OCI-LY7 (cell line): ENCODE results near the gene KCNK7.

Experiments used
- EZH2phosphoT487 ChIP-seq: fragments of 200-600 bp; sonication (generic); IDR thresholded peaks from 2 replicates; pipeline ENCODE4 v1.6.1; 2018; ENCODE audit warnings: low read depth, borderline replicate concordance, mild to moderate bottlenecking, mixed run types, antibody characterized with exemption, low read length, moderate library complexity, mixed read lengths
- TF ChIP-seq, protein P1 (sequence below): fragments of 200-600 bp; sonication (generic); conservative IDR thresholded peaks from 2 replicates; pipeline ENCODE4 v1.5.1; 2014; ENCODE audit warnings: mild to moderate bottlenecking, antibody characterized with exemption, low read length, moderate library complexity, mixed read lengths

DNA sequence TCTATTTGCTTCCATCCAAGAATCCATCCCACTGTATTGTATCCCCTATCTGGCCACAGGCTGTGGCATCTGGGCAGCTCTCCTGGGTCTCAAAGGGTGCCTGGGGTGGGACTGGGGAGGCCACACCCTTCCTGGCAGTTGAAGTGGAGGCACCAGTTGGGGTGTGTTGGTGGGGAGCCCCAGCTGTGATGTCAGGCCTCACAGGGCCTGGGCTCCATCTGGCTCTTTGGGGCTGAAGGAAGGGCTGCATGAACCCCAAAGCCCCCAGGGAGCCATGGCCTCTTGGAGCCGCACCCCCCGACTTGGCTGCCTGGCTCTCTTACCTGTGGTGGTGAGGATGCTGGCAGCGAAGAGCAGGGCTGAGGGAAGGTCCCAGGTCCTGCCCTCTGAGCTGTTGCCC, 469 bp downstream of the KCNK7 start:
- no peak for TF ChIP-seq EZH2phosphoT487
- TF ChIP-seq, protein P1, sequence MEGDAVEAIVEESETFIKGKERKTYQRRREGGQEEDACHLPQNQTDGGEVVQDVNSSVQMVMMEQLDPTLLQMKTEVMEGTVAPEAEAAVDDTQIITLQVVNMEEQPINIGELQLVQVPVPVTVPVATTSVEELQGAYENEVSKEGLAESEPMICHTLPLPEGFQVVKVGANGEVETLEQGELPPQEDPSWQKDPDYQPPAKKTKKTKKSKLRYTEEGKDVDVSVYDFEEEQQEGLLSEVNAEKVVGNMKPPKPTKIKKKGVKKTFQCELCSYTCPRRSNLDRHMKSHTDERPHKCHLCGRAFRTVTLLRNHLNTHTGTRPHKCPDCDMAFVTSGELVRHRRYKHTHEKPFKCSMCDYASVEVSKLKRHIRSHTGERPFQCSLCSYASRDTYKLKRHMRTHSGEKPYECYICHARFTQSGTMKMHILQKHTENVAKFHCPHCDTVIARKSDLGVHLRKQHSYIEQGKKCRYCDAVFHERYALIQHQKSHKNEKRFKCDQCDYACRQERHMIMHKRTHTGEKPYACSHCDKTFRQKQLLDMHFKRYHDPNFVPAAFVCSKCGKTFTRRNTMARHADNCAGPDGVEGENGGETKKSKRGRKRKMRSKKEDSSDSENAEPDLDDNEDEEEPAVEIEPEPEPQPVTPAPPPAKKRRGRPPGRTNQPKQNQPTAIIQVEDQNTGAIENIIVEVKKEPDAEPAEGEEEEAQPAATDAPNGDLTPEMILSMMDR, result no peak
